Immature natural killer cell (primary cell): Measurements from ENCODE around the gene CA11. TPM values are rescaled to one million over a fixed set of nuclear protein-coding genes. Genes with fewer than 3 reads are reported as not detected.
"Not testable (repeated sequence)": the region's sequence is repeated elsewhere in the genome, so short reads cannot be mapped to it uniquely, and the experiment has no call there.

ENCODE experiments used
- DNase-seq, 3 donors: peaks; one replicate each; pipeline ENCODE4 v3.0.0; 2022; ENCODE audit warnings: mixed read lengths in 1 of 3
- H3K27ac Mint-ChIP-seq, 6 donors: one replicate each; pipeline ENCODE4 v1.8.0; 2020; ENCODE audit warnings: mixed read lengths in 6 of 6, mild to moderate bottlenecking in 5 of 6, inconsistent platforms in 4 of 6, moderate library complexity in 3 of 6
- H3K27me3 Mint-ChIP-seq, 3 donors: one replicate each; pipeline ENCODE4 v1.8.0; 2020 to 2021; ENCODE audit warnings: low read depth in 3 of 3, mild to moderate bottlenecking in 3 of 3, mixed read lengths in 3 of 3, moderate library complexity in 3 of 3, inconsistent platforms in 1 of 3
- H3K36me3 Mint-ChIP-seq, 3 donors: one replicate each; pipeline ENCODE4 v1.8.0; 2020; ENCODE audit warnings: mixed read lengths in 3 of 3, inconsistent platforms in 2 of 3, mild to moderate bottlenecking in 2 of 3
- H3K4me1 Mint-ChIP-seq, 2 donors: one replicate each; pipeline ENCODE4 v1.8.0; 2020; ENCODE audit warnings: inconsistent platforms in 2 of 2, mild to moderate bottlenecking in 2 of 2, mixed read lengths in 2 of 2, moderate library complexity in 1 of 2
- H3K4me3 Mint-ChIP-seq, 5 donors: one replicate each; pipeline ENCODE4 v1.8.0; 2020; ENCODE audit warnings: mild to moderate bottlenecking in 5 of 5, mixed read lengths in 5 of 5, inconsistent platforms in 3 of 5, moderate library complexity in 3 of 5
- H3K9me3 Mint-ChIP-seq, 6 donors: one replicate each; pipeline ENCODE4 v1.8.0; 2020; ENCODE audit warnings: mild to moderate bottlenecking in 6 of 6, mixed read lengths in 6 of 6, inconsistent platforms in 4 of 6, moderate library complexity in 3 of 6
- polyA plus RNA-seq, 3 donors: library from polyadenylated mRNA; unstranded; fragments of 300-500 nt; fragmentation: Illumina TruSeq; gene quantifications; one replicate each; pipeline ENCODE4 v1.2.3, GENCODE V29; 2021

CA11 gene
- polyA plus RNA-seq, result 10 to 100 TPM in 1 of 3 donors, 1 to 10 TPM in 2; 1.8 to 16.4 (median 3.6) TPM

DNA sequence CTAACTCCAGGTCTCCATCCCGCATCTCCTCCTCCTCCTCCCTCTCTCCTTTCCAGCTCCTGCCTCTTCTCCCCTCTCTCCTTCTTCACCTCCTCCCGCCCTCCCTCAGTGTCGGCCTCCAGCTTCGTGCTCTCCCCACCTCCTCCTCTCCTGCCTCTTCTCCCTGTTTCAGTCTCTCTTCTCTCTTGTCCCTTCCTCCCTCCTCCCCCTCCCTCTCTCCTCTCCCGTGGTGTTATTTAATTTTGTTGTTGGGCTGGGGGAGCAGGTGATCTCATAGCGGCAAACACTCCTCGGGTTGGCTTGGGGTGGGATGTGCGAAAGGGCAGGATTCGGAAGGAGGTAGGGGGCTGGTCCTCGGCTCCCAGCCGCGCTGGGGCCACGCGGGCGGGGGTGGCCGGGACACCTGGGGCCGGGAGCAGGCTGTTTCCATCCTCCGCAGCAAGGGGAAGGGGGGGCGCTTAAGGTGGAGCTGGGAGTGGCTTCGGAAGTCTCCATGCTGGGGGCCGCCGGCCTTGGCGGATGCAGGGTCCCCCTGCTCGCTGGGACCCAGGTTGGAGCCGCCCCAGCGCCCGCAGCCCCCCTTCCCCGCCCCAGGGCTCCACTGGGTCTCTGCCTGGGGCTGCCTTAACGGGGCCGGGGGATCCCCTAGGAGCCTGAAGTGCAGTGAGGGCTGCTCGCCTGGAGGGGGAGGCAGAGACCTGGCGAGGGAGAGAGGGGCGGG, at the start of gene CA11:
Gene CA11 (minus strand): TSS at position 187 of the 721 bp plus-strand sequence. CDS start 555 bp downstream, outside the sequence.
- peak within 1 kb of the TSS; percentile 82 to 97 (median 90) for H3K4me3 Mint-ChIP-seq
- no peaks in the 10 kb centered on the region for H3K9me3 Mint-ChIP-seq
- peaks cover 2 to 6% (median 2%) of the 10 kb centered on the region in 3 donors for H3K27me3 Mint-ChIP-seq
- H3K4me1 Mint-ChIP-seq, result peaks cover 28 to 32% of the 10 kb centered on the region in 2 donors
- peak; percentile 89 to 91 (median 91) for DNase-seq
- H3K36me3 Mint-ChIP-seq, result no peaks in the 10 kb centered on the region
- peak within 1 kb of the TSS; percentile 89 to 94 (median 90) for H3K27ac Mint-ChIP-seq

DNA sequence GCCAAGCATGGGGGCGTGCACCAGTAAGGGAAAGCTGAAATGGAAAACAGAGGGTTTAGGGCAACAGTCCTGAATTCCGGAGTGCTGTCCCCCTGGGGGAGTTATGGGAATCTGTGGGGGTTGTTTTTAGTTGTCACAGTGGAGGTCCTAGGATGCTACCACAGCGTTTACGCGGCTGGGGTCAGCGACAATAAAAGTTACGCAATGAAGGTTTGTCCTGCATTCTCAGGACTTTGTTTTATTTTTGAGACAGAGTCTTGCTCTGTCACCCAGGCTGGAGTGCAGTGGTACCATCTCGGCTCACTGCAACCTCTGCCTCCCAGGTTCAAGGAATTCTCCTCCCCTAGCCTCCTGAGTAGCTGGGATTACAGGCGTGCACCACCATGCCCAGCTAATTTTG, 47.6 kb upstream of the CA11 start:
- not testable (repeated sequence) for H3K9me3 Mint-ChIP-seq, H3K4me3 Mint-ChIP-seq, H3K36me3 Mint-ChIP-seq, DNase-seq, H3K4me1 Mint-ChIP-seq, H3K27ac Mint-ChIP-seq, H3K27me3 Mint-ChIP-seq

DNA sequence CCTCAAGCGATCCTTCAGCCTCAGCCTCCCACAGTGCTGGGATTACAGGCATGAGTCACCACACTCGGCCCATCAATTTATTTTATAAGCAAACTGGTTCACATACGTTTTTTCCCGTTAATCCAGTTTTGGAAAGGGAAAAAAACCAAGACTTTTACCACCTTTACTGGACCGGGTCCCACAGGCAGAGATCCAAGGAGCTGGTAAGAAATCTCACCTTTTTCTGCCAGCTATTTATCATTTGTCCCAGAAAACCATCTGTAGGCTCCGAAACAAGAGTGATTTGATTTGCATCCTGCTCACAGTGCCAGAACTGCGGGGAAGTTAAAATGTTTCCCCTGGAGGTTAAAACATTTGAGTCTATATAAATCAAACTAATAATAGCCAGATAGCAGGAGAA, 43.5 kb upstream of the CA11 start:
- Mint-ChIP-seq H3K27me3 (peaks cover 0 to 3% (median 0%) of the 10 kb centered on the region in 3 donors), H3K27ac (no peak overlapping the region), H3K4me1 (no peaks in the 10 kb centered on the region), H3K36me3 (no peaks in the 10 kb centered on the region), H3K4me3 (no peak overlapping the region), H3K9me3 (no peaks in the 10 kb centered on the region)
- no peak for DNase-seq

DNA sequence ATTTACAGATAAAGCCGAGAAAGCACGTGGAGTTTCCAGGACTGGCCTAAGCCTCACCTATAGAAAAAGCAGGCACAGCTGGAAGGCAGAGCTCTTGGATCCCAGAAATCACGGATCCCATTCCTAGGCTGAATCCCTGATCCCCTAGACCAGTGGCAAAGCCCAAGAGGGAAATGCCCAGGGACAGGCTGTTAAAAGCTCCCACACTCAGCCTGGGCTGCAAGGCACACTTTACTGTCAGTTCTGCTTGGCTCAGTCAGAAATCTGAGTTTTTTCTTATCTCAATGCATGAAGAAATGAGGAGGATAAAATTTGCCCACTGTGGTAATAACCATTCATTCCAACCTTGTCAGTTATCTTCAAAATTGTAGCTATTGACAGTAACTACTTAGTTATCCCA, 41.8 kb upstream of the CA11 start:
- no peaks in the 10 kb centered on the region for H3K27me3 Mint-ChIP-seq
- no peak for DNase-seq
- no peaks in the 10 kb centered on the region for H3K36me3 Mint-ChIP-seq
- H3K4me1 Mint-ChIP-seq, result no peaks in the 10 kb centered on the region
- no peak overlapping the region for H3K27ac Mint-ChIP-seq
- H3K4me3 Mint-ChIP-seq, result no peak overlapping the region
- no peaks in the 10 kb centered on the region for H3K9me3 Mint-ChIP-seq

DNA sequence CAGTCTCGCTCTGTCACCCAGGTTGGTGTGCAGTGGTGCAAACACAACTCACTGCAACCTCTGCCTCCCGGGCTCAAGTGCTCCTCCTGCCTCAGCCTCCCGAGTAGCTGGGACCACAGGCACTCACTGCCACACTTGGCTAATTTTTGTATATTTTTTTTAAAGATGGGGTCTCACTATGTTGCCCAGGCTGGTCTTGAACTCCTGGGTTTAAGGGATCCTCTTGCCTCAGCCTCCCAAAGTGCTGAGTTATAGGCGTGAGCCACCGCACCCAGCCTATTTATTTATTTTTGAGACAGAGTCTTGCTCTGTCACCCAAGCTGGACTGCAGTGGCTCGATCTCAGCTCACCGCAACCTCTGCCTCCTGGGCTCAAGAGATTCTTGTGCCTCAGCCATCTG, 40.6 kb upstream of the CA11 start:
- H3K4me3 Mint-ChIP-seq, H3K4me1 Mint-ChIP-seq, H3K27ac Mint-ChIP-seq, DNase-seq, H3K36me3 Mint-ChIP-seq, H3K9me3 Mint-ChIP-seq, H3K27me3 Mint-ChIP-seq: not testable (repeated sequence)

DNA sequence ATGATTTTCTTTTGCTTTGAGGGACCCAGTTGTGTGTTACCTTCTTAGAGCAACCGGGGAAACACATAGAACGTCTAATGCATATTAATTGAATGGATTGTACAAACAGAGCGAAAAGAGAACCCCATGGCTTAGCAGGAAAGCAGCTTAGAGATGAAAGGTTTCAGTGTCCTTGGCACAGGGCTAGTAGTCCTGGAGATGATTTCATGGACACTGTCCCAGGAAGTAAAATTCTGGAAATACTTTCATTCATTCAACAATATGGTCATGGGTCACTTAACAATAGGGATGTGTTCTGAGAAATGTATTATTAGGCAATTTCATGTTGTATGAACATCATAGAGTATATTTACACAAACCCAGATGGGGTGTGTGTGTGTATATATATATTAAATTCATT, 40.1 kb upstream of the CA11 start:
- peaks cover 0 to 1% of the 10 kb centered on the region in 2 donors for H3K4me1 Mint-ChIP-seq
- H3K36me3 Mint-ChIP-seq, result no peaks in the 10 kb centered on the region
- H3K27ac Mint-ChIP-seq, result no peak overlapping the region
- no peaks in the 10 kb centered on the region for H3K9me3 Mint-ChIP-seq
- no peaks in the 10 kb centered on the region for H3K27me3 Mint-ChIP-seq
- no peak for DNase-seq
- no peak overlapping the region for H3K4me3 Mint-ChIP-seq

DNA sequence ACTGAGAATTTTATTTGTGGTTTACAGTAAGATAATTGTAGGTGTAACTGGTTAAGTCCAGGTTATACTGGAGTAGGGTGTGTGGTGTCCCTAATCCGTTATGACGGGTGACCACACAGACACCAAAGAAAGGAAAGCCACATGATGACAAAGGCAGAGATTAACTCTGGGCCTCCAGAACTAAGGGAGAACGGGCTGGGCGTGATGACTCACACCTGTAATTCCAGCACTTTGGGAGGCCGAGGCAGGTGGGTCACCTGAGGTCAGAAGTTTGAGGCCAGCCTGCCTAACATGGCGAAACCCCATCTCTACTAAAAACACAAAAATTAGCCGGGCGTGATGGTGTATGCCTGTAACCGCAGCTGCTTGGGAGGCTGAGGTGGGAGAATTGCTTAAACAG, 39.6 kb upstream of the CA11 start:
- Mint-ChIP-seq H3K27ac (no peak overlapping the region), H3K4me3 (no peak overlapping the region), H3K36me3 (no peaks in the 10 kb centered on the region), H3K9me3 (no peaks in the 10 kb centered on the region), H3K4me1 (peaks cover 0 to 2% of the 10 kb centered on the region in 2 donors), H3K27me3 (no peaks in the 10 kb centered on the region)
- no peak for DNase-seq

DNA sequence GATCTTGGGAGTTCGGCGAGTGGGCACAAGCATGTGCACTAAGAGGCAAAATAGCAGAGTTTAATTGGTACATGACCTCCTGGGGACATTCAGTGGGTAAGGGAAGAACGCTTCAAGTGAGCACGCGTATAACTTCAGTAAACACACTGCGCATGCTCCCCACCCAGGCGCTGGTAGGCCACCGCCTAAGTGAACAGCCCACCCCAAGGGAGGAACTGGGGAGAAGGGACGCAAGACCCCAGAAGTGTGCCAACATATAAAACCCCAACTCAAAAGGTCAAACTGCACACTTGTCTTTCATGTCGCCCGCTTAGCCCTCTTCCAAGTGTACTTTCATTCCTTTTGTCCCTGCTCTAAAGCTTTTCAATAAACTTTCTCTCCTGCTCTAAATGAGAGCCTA, 37.4 kb upstream of the CA11 start:
- H3K4me3 Mint-ChIP-seq, result peak overlapping the region in 2 of 5 donors; percentile 13 to 18
- no peaks in the 10 kb centered on the region for H3K9me3 Mint-ChIP-seq
- DNase-seq, result no peak

DNA sequence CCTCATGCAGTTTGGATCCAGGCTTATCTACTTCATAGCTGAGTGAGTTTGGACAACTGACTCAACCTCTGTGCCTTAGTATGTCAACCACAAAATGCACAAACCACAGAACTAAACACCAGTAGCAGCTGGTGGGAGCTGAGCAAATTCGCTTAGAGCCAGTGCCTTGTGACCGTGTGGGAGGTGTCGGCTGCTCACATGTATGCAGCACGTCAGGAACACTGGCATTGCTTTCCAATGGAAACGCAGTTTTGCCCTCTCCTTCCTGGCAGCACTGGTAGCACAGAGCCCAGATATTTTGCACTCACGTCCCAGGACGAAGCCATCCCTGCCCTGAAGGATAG, 35.1 kb upstream of the CA11 start:
- Mint-ChIP-seq H3K4me3 (no peak overlapping the region), H3K36me3 (no peaks in the 10 kb centered on the region), H3K9me3 (no peaks in the 10 kb centered on the region), H3K4me1 (peaks cover 0 to 2% of the 10 kb centered on the region in 2 donors), H3K27ac (no peak overlapping the region), H3K27me3 (no peaks in the 10 kb centered on the region)
- DNase-seq, result no peak

More for the DNA sequence above, 37.4 kb upstream of the CA11 start:
- no peaks in the 10 kb centered on the region for H3K36me3 Mint-ChIP-seq
- no peaks in the 10 kb centered on the region for H3K27me3 Mint-ChIP-seq
- H3K4me1 Mint-ChIP-seq, result peaks cover 0 to 2% of the 10 kb centered on the region in 2 donors
- no peak overlapping the region for H3K27ac Mint-ChIP-seq

DNA sequence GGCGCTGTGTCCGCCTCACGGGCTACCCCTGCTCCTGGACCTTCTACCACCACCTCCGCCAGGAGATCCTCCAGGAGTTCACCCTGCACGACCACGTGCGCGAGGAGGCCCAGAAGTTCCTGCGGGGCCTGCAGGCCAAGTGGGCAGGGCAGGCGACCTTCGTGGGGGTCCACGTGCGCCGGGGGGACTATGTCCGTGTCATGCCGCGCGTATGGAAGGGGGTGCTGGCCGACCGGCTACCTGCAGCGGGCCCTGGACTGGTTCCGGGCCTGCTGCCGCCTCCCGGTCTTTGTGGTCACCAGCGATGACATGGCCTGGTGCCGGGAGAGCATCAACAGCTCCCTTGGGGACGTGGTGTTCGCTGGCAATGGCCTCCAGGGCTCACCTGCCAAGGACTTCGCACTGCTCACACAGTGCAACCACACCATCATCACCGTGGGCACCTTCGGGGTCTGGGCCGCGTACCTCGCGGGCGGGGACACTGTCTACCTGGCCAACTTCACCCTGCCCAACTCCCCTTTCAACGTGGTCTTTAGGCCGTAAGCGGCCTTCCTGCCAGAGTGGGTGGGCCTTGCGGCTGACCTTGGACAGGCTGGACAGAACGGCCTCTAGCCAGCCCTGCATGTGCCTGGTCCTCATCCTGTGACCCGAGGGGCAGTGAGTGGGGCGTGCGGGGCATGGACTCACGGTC, 34.6 kb upstream of the CA11 start:
- H3K9me3 Mint-ChIP-seq, result no peaks in the 10 kb centered on the region
- no peak for DNase-seq
- H3K4me3 Mint-ChIP-seq, result no peak overlapping the region
- H3K27ac Mint-ChIP-seq, result no peak overlapping the region
- no peaks in the 10 kb centered on the region for H3K36me3 Mint-ChIP-seq
- H3K27me3 Mint-ChIP-seq, result no peaks in the 10 kb centered on the region
- peaks cover 1 to 2% of the 10 kb centered on the region in 2 donors for H3K4me1 Mint-ChIP-seq

DNA sequence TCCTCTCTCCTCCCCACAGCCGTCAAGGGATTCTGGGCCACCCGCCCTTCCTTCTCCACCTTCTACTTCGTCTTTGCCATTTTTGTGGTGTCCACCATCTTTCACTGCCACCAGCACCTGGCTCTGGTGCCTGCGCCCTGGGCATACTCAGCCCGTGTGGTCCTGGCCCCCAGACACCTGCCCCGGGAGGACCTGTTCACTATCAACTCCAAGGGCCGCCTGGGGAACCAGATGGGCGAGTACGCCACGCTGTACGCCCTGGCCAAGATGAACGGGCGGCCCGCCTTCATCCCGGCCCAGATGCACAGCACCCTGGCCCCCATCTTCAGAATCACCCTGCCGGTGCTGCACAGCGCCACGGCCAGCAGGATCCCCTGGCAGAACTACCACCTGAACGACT, 34.0 kb upstream of the CA11 start:
- not testable (repeated sequence) for H3K4me3 Mint-ChIP-seq, H3K4me1 Mint-ChIP-seq, H3K27me3 Mint-ChIP-seq, H3K9me3 Mint-ChIP-seq, DNase-seq, H3K36me3 Mint-ChIP-seq, H3K27ac Mint-ChIP-seq

DNA sequence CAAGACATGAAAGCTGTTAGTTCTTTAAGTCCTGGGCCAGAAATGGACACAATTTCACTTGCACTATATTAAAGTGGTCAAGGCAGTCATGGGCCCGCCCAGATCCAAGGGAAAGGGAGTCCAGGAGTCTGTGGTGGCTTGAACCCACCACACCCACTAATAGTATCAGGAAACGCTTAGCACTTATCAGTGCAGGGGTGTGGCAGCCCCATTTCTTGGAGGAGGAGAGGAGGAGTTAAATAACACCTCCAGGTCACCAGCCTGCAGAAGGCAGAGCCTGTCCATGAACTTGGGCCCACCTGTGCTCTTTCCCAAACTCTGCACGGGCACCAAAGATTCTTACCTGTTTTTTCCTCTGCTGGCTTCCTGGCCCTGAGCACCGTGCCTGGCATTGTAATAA, 32.2 kb upstream of the CA11 start:
- Mint-ChIP-seq H3K36me3 (no peaks in the 10 kb centered on the region), H3K27ac (no peak overlapping the region)

DNA sequence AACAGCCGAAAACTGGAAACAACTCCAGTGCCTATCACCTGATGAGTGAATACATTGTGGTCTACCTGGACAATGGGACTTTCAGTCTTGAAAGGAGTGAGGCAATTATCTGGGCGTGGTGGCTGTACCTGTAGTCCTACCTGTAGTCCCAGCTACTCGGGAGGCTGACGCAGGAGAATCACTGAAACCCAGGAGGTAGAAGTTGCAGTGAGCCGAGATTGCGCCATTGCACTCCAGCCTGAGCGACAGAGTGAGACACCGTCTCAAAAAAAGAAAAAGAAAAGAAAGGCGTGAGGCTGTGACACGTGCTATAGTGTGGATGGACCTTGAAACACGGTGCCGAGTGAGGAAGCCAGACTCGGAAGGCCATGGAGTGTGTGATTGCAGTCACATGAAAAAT, 30.9 kb upstream of the CA11 start:
- peaks cover 8% of the 10 kb centered on the region in 2 donors for H3K4me1 Mint-ChIP-seq
- peak overlapping the region in 2 of 6 donors; percentile 3 to 49 for H3K27ac Mint-ChIP-seq
- peaks cover 0 to 3% (median 3%) of the 10 kb centered on the region in 3 donors for H3K27me3 Mint-ChIP-seq
- H3K36me3 Mint-ChIP-seq, result no peaks in the 10 kb centered on the region
- H3K9me3 Mint-ChIP-seq, result no peaks in the 10 kb centered on the region
- H3K4me3 Mint-ChIP-seq, result no peak overlapping the region
- DNase-seq, result no peak

More for the DNA sequence above, 32.2 kb upstream of the CA11 start:
- Mint-ChIP-seq H3K9me3 (no peaks in the 10 kb centered on the region), H3K4me1 (peaks cover 8% of the 10 kb centered on the region in 2 donors), H3K4me3 (no peak overlapping the region), H3K27me3 (peaks cover 0 to 3% (median 0%) of the 10 kb centered on the region in 3 donors)
- DNase-seq, result no peak

DNA sequence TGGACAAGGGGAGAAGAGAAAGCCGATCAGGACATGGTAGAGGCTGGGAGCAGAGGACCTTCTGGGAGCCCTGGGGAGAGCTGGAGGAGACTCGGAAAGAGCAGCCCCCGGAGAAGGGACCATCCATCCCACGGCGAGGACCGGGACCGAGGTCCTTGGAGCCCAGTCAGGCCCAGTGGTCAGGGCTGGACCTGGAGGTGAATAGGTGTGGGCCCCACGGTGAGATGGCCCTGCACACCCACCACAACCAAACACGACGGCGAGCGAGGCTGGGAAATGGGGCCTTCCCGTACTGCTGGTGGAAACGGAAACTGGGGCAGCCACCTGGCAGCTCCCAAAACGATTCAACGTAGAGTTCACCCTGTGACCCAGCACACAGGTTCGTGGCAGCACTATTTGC, 30.5 kb upstream of the CA11 start:
- Mint-ChIP-seq H3K36me3 (no peaks in the 10 kb centered on the region), H3K27ac (no peak overlapping the region), H3K4me1 (peaks cover 8% of the 10 kb centered on the region in 2 donors), H3K9me3 (no peaks in the 10 kb centered on the region), H3K27me3 (peaks cover 0 to 3% (median 3%) of the 10 kb centered on the region in 3 donors), H3K4me3 (no peak overlapping the region)
- no peak for DNase-seq
